ENCODE data around the gene CGB5. TPM values are rescaled to one million over a fixed set of nuclear protein-coding genes. Genes with fewer than 3 reads are reported as not detected.
"Not testable (repeated sequence)": the region's sequence is repeated elsewhere in the genome, so short reads cannot be mapped to it uniquely, and the experiment has no call there.

Gene CGB5
- total RNA-seq, 1 experiment from 2014 or later, result not detected

DNA sequence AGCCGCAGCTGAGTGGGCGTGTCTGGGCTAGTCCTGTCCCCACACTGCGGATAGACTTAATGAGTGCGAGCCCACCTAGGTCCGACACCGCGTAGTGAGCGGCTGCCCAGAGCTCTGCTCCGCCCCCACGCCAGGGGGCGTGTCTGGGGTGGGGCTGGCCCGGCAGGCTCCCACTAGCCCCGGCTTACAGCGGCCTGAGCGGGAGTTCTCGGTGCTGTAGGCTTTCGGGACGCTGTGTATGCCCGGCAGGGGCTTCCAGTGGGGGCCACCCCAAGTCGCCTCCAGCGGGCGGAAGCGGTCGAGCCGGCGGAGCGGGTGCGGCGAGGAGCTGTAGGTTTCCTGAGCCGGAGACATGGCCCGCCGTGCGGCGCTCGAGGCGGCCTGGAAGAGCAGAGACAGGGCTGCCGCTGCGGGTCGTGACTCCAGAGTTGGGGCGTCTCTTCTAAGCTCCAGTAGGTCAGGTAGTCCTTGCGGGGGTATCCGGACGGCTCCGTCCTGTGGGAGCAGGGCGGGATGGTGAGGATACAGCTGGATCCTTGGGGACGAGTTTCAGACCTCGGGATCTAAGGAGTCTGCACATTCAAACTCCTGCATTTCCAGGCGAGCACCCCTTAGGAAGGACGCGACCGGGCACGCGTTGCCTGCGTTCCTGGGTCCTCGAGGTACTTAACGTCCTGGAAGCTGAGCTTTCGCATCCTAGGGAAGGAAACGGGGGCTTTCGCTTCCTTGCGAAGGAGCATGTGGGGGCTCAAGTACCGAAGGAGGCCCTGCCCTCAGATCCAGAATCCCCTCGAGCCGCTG lies 12.7 kb downstream of the CGB5 start:
- H3K36me3 ChIP-seq (ENCODE audit: control insufficient read depth, insufficient read depth, low read length), result no peaks in the 10 kb centered on the region
- intact Hi-C loops (cut with micrococcal nuclease; ENCODE audit: unreplicated experiment), result loop anchor here (2.0 kb wide), 1 partner anchor 64 kb away; the partner anchor contains the start of genes GYS1 and RUVBL2
- CTCF ChIA-PET, result interaction anchor here (0.6 to 2.8 kb wide), 13 partner anchors 9 to 467 kb away, joined by 3 to 16 read pairs (median 4); partner anchors contain the start of genes GYS1, NTF4 and RUVBL2
- H3K4me1 Mint-ChIP-seq (ENCODE audit: low read depth, unreplicated experiment), result peaks cover 8% of the 10 kb centered on the region
- H3K9me3 Mint-ChIP-seq (ENCODE audit: unreplicated experiment), result no peaks in the 10 kb centered on the region
- H3K27me3 Mint-ChIP-seq (ENCODE audit: insufficient read depth, unreplicated experiment), result peaks cover 9% of the 10 kb centered on the region
- TF ChIP-seq, protein P1, sequence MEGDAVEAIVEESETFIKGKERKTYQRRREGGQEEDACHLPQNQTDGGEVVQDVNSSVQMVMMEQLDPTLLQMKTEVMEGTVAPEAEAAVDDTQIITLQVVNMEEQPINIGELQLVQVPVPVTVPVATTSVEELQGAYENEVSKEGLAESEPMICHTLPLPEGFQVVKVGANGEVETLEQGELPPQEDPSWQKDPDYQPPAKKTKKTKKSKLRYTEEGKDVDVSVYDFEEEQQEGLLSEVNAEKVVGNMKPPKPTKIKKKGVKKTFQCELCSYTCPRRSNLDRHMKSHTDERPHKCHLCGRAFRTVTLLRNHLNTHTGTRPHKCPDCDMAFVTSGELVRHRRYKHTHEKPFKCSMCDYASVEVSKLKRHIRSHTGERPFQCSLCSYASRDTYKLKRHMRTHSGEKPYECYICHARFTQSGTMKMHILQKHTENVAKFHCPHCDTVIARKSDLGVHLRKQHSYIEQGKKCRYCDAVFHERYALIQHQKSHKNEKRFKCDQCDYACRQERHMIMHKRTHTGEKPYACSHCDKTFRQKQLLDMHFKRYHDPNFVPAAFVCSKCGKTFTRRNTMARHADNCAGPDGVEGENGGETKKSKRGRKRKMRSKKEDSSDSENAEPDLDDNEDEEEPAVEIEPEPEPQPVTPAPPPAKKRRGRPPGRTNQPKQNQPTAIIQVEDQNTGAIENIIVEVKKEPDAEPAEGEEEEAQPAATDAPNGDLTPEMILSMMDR (IDR thresholded peaks at IDR 0.05; ENCODE audit: insufficient read depth in 1 of 2, low read depth in 1 of 2, low read length in 1 of 2, severe bottlenecking in 1 of 2, unreplicated experiment in 1 of 2), result peak; percentile 42 to 58
- peak overlapping the region; percentile 51 for H3K4me3 ChIP-seq (ENCODE audit: low read depth, low read length)
- POLR2A ChIA-PET, result interaction anchor here (0.5 to 0.6 kb wide), 2 partner anchors 9 to 445 kb away, joined by 3 read pairs; partner anchors contain the start of gene NTF4
- no peaks in the 10 kb centered on the region for H3K27me3 ChIP-seq (replicated peaks; ENCODE audit: control insufficient read depth, insufficient read depth, low read length)
- peak overlapping the region; percentile 73 for H3K4me3 Mint-ChIP-seq (ENCODE audit: unreplicated experiment)
- no peaks in the 10 kb centered on the region for H3K4me1 ChIP-seq
- BruUV-seq (replicated peaks), result no TSS peak
- peak; percentile 70 to 83 for DNase-seq
- no peak overlapping the region for H3K27ac Mint-ChIP-seq (ENCODE audit: unreplicated experiment)
- no peaks in the 10 kb centered on the region for H3K9me3 ChIP-seq
- peaks cover 6% of the 10 kb centered on the region for H3K36me3 Mint-ChIP-seq (ENCODE audit: insufficient read depth, unreplicated experiment)

DNA sequence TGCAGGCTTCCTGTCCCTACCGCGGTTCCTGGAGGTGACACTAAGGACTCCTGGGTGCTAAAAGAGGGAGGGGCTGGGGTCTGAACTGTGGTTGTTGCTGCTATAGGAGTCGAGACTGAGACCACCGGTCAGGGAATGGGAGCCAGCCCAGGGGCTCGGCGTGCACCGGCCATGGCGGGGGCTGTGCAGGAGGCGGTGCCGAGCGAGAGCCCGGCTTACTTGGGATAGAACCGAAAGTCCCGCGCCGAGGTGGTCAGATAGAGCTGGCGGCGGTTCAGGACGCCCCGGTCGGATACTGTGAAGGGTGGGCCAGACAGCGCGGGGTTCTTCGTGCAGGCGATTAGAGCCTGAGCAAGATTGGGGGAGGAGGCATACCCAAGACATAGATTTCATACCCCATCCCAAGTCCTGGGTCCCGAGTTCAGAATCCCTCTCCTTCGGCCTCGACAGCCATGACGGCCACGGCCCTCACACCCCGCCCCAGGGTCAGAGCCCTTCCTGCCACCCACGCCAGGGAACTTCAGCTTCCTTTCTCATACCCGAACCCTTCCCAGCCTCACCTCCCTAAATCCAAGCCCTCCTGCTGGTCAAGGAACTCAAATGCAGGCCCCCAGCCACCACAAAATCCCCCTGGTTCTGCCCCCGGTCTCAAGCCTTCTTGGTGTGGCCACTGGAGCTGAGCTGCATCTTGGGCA lies 13.4 kb downstream of the CGB5 start:
- H3K9me3 ChIP-seq; H3K27me3 Mint-ChIP-seq (ENCODE audit: insufficient read depth, unreplicated experiment); BruUV-seq (replicated peaks); H3K4me1 ChIP-seq; H3K36me3 ChIP-seq (ENCODE audit: control insufficient read depth, insufficient read depth, low read length); H3K36me3 Mint-ChIP-seq (ENCODE audit: insufficient read depth, unreplicated experiment); H3K27me3 ChIP-seq (replicated peaks; ENCODE audit: control insufficient read depth, insufficient read depth, low read length); H3K4me1 Mint-ChIP-seq (ENCODE audit: low read depth, unreplicated experiment); H3K9me3 Mint-ChIP-seq (ENCODE audit: unreplicated experiment): not testable (repeated sequence)
- ChIA-PET POLR2A (interaction anchor here (0.6 kb wide), 1 partner anchor 64 kb away, joined by 9 read pairs; the partner anchor contains the start of gene GYS1), CTCF (interaction anchor here (0.6 to 2.8 kb wide), 14 partner anchors 8 to 468 kb away, joined by 3 to 16 read pairs (median 5); partner anchors contain the start of genes GYS1, LIN7B, NTF4 and RUVBL2)
- H3K4me3 Mint-ChIP-seq (ENCODE audit: unreplicated experiment), result peak overlapping the region; percentile 73
- H3K4me3 ChIP-seq (ENCODE audit: low read depth, low read length), result peak overlapping the region; percentile 51
- peak in 1 of 2 experiments; percentile 11 for DNase-seq
- H3K27ac Mint-ChIP-seq (ENCODE audit: unreplicated experiment), result peak overlapping the region; percentile 3
- intact Hi-C loops (cut with micrococcal nuclease; ENCODE audit: unreplicated experiment), result loop anchor here (2.0 kb wide), 1 partner anchor 64 kb away; the partner anchor contains the start of genes GYS1 and RUVBL2

DNA sequence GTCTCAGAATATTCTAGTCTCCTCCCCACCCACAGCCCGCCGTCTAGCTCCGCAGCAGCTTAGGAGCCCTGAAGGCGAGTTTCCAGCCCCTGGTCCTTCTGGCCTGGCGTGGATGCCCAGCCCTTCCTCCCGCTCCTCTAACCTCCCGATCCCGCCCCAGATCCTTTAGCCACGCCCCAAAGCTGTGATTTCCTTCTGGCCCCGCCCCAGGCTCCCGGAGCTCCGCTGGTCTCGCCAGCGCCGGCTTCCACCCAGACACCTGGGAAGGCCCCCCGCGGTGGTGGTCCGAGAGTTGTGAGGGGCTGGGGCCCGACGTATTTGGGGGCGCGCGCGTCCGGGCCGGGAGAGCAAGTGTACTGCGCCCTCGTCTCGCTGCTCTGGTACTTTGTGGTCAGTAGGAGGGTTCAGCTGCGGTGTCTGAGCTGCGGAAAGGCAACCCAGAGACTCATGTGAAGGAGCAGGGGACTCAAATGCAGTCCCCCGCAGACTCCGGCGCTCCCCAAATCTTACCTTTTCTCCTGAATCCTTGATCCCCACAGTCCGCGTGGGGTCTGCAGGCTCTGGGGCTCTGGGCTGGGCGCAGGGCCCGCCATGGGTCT lies 14.1 kb downstream of the CGB5 start, which contains the start of gene CGB7:
TSS of gene CGB7 (minus strand) at position 114 of the 599 bp plus-strand sequence. CDS start 2,374 bp downstream, outside the sequence.
- Histone ChIP-seq H3K27me3 (replicated peaks; ENCODE audit: control insufficient read depth, insufficient read depth, low read length) (no peaks in the 10 kb centered on the region), H3K4me1 (no peaks in the 10 kb centered on the region), H3K4me3 (ENCODE audit: low read depth, low read length) (peak within 1 kb of the TSS; percentile 51), H3K9me3 (no peaks in the 10 kb centered on the region), H3K36me3 (ENCODE audit: control insufficient read depth, insufficient read depth, low read length) (no peaks in the 10 kb centered on the region)
- intact Hi-C loops (cut with micrococcal nuclease; ENCODE audit: unreplicated experiment), result loop anchor here (2.0 kb wide), 1 partner anchor 65 kb away; the partner anchor contains the start of genes GYS1 and RUVBL2
- TF ChIP-seq, protein P1 (IDR thresholded peaks at IDR 0.05; ENCODE audit: insufficient read depth in 1 of 2, low read depth in 1 of 2, low read length in 1 of 2, severe bottlenecking in 1 of 2, unreplicated experiment in 1 of 2), result no peak
- peak within 1 kb of the TSS; percentile 54 for H3K27ac Mint-ChIP-seq (ENCODE audit: unreplicated experiment)
- DNase-seq, result peak; percentile 85 to 87
- BruUV-seq (replicated peaks), result no TSS peak
- H3K36me3 Mint-ChIP-seq (ENCODE audit: insufficient read depth, unreplicated experiment), result peaks cover 6% of the 10 kb centered on the region
- peak within 1 kb of the TSS; percentile 73 for H3K4me3 Mint-ChIP-seq (ENCODE audit: unreplicated experiment)
- ChIA-PET CTCF (interaction anchor here (1.0 to 2.8 kb wide), 7 partner anchors 10 to 141 kb away, joined by 3 to 7 read pairs (median 5); partner anchors contain the start of genes GYS1, LIN7B and RUVBL2), POLR2A (interaction anchor here (0.6 kb wide), 2 partner anchors 65 to 439 kb away, joined by 8 to 9 read pairs; partner anchors contain the start of genes GYS1 and RPL18)
- peaks cover 8% of the 10 kb centered on the region for H3K4me1 Mint-ChIP-seq (ENCODE audit: low read depth, unreplicated experiment)
- H3K9me3 Mint-ChIP-seq (ENCODE audit: unreplicated experiment), result no peaks in the 10 kb centered on the region
- H3K27me3 Mint-ChIP-seq (ENCODE audit: insufficient read depth, unreplicated experiment), result peaks cover 9% of the 10 kb centered on the region
